Measurements from ENCODE around the gene MIGA2. TPM values are rescaled to one million over a fixed set of nuclear protein-coding genes. Genes with fewer than 3 reads are reported as not detected.

MIGA2 gene
- total RNA-seq, 1 donor from 2014 or later, result 19.7 TPM

GRCh38 chr9:129005336-129005997, 31.0 kb upstream of the MIGA2 start:
- no peaks in the 10 kb centered on the region for H3K9me3 Mint-ChIP-seq (ENCODE audit: low read depth)
- H3K4me1 Mint-ChIP-seq (ENCODE audit: low read depth), result peaks cover 10% of the 10 kb centered on the region
- no peaks in the 10 kb centered on the region for H3K27me3 Mint-ChIP-seq (ENCODE audit: low read depth)
- no peak for DNase-seq (ENCODE audit: low spot score)
- no peak overlapping the region for H3K27ac Mint-ChIP-seq (ENCODE audit: unreplicated experiment)
- peaks cover 28% of the 10 kb centered on the region for H3K36me3 Mint-ChIP-seq (ENCODE audit: low read depth)
- H3K4me3 Mint-ChIP-seq (ENCODE audit: unreplicated experiment), result no peak overlapping the region
- TF ChIP-seq CTCF (IDR thresholded peaks at IDR 0.05), result no peak

- Mint-ChIP-seq H3K36me3 (ENCODE audit: low read depth) (peaks cover 22% of the 10 kb centered on the region), H3K4me1 (ENCODE audit: low read depth) (peaks cover 10% of the 10 kb centered on the region), H3K27me3 (ENCODE audit: low read depth) (no peaks in the 10 kb centered on the region), H3K4me3 (ENCODE audit: unreplicated experiment) (no peak overlapping the region), H3K27ac (ENCODE audit: unreplicated experiment) (peak overlapping the region; percentile 36), H3K9me3 (ENCODE audit: low read depth) (no peaks in the 10 kb centered on the region)
- DNase-seq (ENCODE audit: low spot score), result no peak
- peak; percentile 95 for TF ChIP-seq CTCF (IDR thresholded peaks at IDR 0.05)
Measured at GRCh38 chr9:129006328-129007034, 29.9 kb upstream of the MIGA2 start.

GRCh38 chr9:129007035-129007765, 29.2 kb upstream of the MIGA2 start:
- Mint-ChIP-seq H3K4me3 (ENCODE audit: unreplicated experiment) (no peak overlapping the region), H3K36me3 (ENCODE audit: low read depth) (peaks cover 18% of the 10 kb centered on the region), H3K9me3 (ENCODE audit: low read depth) (no peaks in the 10 kb centered on the region), H3K27ac (ENCODE audit: unreplicated experiment) (peak overlapping the region; percentile 32), H3K4me1 (ENCODE audit: low read depth) (peaks cover 10% of the 10 kb centered on the region), H3K27me3 (ENCODE audit: low read depth) (no peaks in the 10 kb centered on the region)
- DNase-seq (ENCODE audit: low spot score), result no peak
- TF ChIP-seq CTCF (IDR thresholded peaks at IDR 0.05), result peak; percentile 57

- peaks cover 14% of the 10 kb centered on the region for H3K36me3 Mint-ChIP-seq (ENCODE audit: low read depth)
- H3K27me3 Mint-ChIP-seq (ENCODE audit: low read depth), result no peaks in the 10 kb centered on the region
- H3K4me3 Mint-ChIP-seq (ENCODE audit: unreplicated experiment), result no peak overlapping the region
- no peak for DNase-seq (ENCODE audit: low spot score)
- H3K4me1 Mint-ChIP-seq (ENCODE audit: low read depth), result peaks cover 10% of the 10 kb centered on the region
- H3K27ac Mint-ChIP-seq (ENCODE audit: unreplicated experiment), result peak overlapping the region; percentile 45
- TF ChIP-seq CTCF (IDR thresholded peaks at IDR 0.05), result no peak
- H3K9me3 Mint-ChIP-seq (ENCODE audit: low read depth), result no peaks in the 10 kb centered on the region
Measured at GRCh38 chr9:129007766-129008468, 28.5 kb upstream of the MIGA2 start.
